Glutamatergic neuron (in vitro differentiated cells): Measurements from ENCODE around the gene CDC40. TPM values are rescaled to one million over a fixed set of nuclear protein-coding genes. Genes with fewer than 3 reads are reported as not detected.

Experiments
- DNase-seq: peaks from one replicate; pipeline ENCODE4 v3.0.0; 2022
- H3K27ac Mint-ChIP-seq: one replicate; pipeline ENCODE4 v1.8.0; 2020; ENCODE audit warnings: mild to moderate bottlenecking, mixed read lengths, inconsistent platforms; ENCODE audit not compliant: unreplicated experiment
- H3K27me3 Mint-ChIP-seq: one replicate; pipeline ENCODE4 v1.8.0; 2020; ENCODE audit warnings: mild to moderate bottlenecking, moderate library complexity, mixed read lengths, inconsistent platforms; ENCODE audit not compliant: unreplicated experiment
- H3K36me3 Mint-ChIP-seq: one replicate; pipeline ENCODE4 v1.8.0; 2020; ENCODE audit warnings: mild to moderate bottlenecking, mixed read lengths, inconsistent platforms; ENCODE audit not compliant: unreplicated experiment
- H3K4me1 Mint-ChIP-seq: one replicate; pipeline ENCODE4 v1.8.0; 2020; ENCODE audit warnings: mild to moderate bottlenecking, low read depth, mixed read lengths, inconsistent platforms; ENCODE audit not compliant: unreplicated experiment
- H3K4me3 Mint-ChIP-seq: one replicate; pipeline ENCODE4 v1.8.0; 2020; ENCODE audit warnings: mild to moderate bottlenecking, mixed read lengths, inconsistent platforms; ENCODE audit not compliant: unreplicated experiment
- H3K9me3 Mint-ChIP-seq: one replicate; pipeline ENCODE4 v1.8.0; 2020; ENCODE audit warnings: mild to moderate bottlenecking, moderate library complexity, mixed read lengths, inconsistent platforms; ENCODE audit not compliant: unreplicated experiment
- CTCF ChIP-seq: fragments of 200-600 bp; sonication (generic); IDR thresholded peaks from one replicate; pipeline ENCODE4 v1.5.0; 2021; ENCODE audit not compliant: partially characterized antibody, unreplicated experiment
- long read RNA-seq: library from polyadenylated mRNA; unstranded; transcript quantifications from one replicate; pipeline ENCODE4 v2.0.0, GENCODE V29; 2020; ENCODE audit not compliant: unreplicated experiment
- total RNA-seq: library from RNA; stranded (reverse); fragmentation: NEBNext Ultra II Directional; extraction: Animal tissue kit (Norgen Biotek cat#: 25700); gene quantifications from one replicate; pipeline ENCODE4 v1.2.1, GENCODE V29; 2021; ENCODE audit not compliant: unreplicated experiment

CDC40 gene
- 17.8 TPM for total RNA-seq
- long read RNA-seq, partial matches to known transcripts = 6 of 9 reads
- long read RNA-seq, other reads (novel, unspliced or antisense) = 1 of 9 reads

GRCh38 chr6:110180228-110181008 lies at the start of gene CDC40:
CDC40 (plus strand) TSS chr6:110180427; CDS start chr6:110180445, 18 bp downstream.
- peak; percentile 50 for DNase-seq
- Mint-ChIP-seq H3K36me3 (no peaks in the 10 kb centered on the region), H3K9me3 (peaks cover 8% of the 10 kb centered on the region), H3K4me3 (peak within 1 kb of the TSS; percentile 85), H3K27ac (peak within 1 kb of the TSS; percentile 49), H3K4me1 (peaks cover 2% of the 10 kb centered on the region), H3K27me3 (peaks cover 3% of the 10 kb centered on the region)
- TF ChIP-seq CTCF = no peak

GRCh38 chr6:110137924-110138887 lies 42.0 kb upstream of the CDC40 start:
- H3K4me3 Mint-ChIP-seq = no peak overlapping the region
- peaks cover 24% of the 10 kb centered on the region for H3K36me3 Mint-ChIP-seq
- H3K9me3 Mint-ChIP-seq = peaks cover 8% of the 10 kb centered on the region
- no peak for TF ChIP-seq CTCF
- H3K4me1 Mint-ChIP-seq = no peaks in the 10 kb centered on the region
- H3K27me3 Mint-ChIP-seq = peaks cover 4% of the 10 kb centered on the region
- no peak for DNase-seq
- no peak overlapping the region for H3K27ac Mint-ChIP-seq

GRCh38 chr6:110139052-110139451 lies 41.2 kb upstream of the CDC40 start:
- Mint-ChIP-seq H3K9me3 (peaks cover 10% of the 10 kb centered on the region), H3K36me3 (peaks cover 24% of the 10 kb centered on the region), H3K27ac (no peak overlapping the region), H3K27me3 (peaks cover 4% of the 10 kb centered on the region), H3K4me1 (no peaks in the 10 kb centered on the region), H3K4me3 (no peak overlapping the region)
- no peak for DNase-seq
- no peak for TF ChIP-seq CTCF

GRCh38 chr6:110140650-110141049 lies 39.6 kb upstream of the CDC40 start:
- Mint-ChIP-seq H3K4me3 (no peak overlapping the region), H3K27ac (no peak overlapping the region), H3K36me3 (peaks cover 24% of the 10 kb centered on the region), H3K4me1 (no peaks in the 10 kb centered on the region), H3K27me3 (peaks cover 4% of the 10 kb centered on the region), H3K9me3 (peaks cover 10% of the 10 kb centered on the region)
- DNase-seq = no peak
- TF ChIP-seq CTCF = no peak
